ENCODE results near the gene CST7.

DNA sequence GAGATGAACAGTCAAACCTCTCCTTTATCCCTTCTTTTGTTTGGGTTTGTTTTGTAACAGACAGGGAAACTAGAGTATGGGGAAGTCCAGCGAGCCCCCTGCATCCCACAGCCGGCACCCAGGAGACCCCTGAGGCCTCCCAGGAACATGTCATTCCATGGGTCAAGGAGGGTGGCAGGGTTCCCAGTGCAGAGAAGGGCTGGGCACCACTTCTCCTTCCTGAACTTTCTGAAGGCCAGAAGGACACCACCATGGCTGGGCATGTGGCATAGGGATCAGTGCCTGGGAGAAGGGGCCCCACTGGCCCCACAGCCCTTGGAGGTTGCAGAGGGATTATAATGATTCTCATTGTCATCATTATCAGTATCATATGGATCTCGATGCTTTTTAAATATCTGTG lies 13.9 kb upstream of the CST7 start:
- TF ChIP-seq, protein P1, sequence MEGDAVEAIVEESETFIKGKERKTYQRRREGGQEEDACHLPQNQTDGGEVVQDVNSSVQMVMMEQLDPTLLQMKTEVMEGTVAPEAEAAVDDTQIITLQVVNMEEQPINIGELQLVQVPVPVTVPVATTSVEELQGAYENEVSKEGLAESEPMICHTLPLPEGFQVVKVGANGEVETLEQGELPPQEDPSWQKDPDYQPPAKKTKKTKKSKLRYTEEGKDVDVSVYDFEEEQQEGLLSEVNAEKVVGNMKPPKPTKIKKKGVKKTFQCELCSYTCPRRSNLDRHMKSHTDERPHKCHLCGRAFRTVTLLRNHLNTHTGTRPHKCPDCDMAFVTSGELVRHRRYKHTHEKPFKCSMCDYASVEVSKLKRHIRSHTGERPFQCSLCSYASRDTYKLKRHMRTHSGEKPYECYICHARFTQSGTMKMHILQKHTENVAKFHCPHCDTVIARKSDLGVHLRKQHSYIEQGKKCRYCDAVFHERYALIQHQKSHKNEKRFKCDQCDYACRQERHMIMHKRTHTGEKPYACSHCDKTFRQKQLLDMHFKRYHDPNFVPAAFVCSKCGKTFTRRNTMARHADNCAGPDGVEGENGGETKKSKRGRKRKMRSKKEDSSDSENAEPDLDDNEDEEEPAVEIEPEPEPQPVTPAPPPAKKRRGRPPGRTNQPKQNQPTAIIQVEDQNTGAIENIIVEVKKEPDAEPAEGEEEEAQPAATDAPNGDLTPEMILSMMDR (IDR thresholded peaks at IDR 0.05; ENCODE audit: low read length), result no peak
- no peak for TF ChIP-seq EZH2 (IDR thresholded peaks at IDR 0.05; ENCODE audit: borderline replicate concordance, low read length)
